ENCODE measurements around the gene NAXE. TPM values are rescaled to one million over a fixed set of nuclear protein-coding genes. Genes with fewer than 3 reads are reported as not detected.

The NAXE gene
- polyA plus RNA-seq, 4 donors: 64.8 to 105 (median 94.3) TPM

- FAIRE-seq: no peak
- DNase-seq: no peak
- no peaks in the 10 kb centered on the region for H3K9me3 ChIP-seq (ENCODE audit: control insufficient read depth in 2 of 2, insufficient read depth in 1 of 2, low read depth in 1 of 2, low read length in 1 of 2)
- H3K4me1 ChIP-seq (ENCODE audit: control insufficient read depth in 3 of 3, insufficient read depth in 2 of 3, low read depth in 1 of 3, low read length in 2 of 3): peaks cover 0 to 20% (median 0%) of the 10 kb centered on the region in 3 donors
- 35 to 45% (median 36%) methylated on average over 10 of the region's 10 CpGs for WGBS, 3 donors
- no peaks in the 10 kb centered on the region for H3K27me3 ChIP-seq (ENCODE audit: control insufficient read depth in 3 of 3, insufficient read depth in 3 of 3, low read length in 3 of 3)
- no peak overlapping the region for H3K27ac ChIP-seq (ENCODE audit: low read depth in 1 of 3, low read length in 2 of 3)
- H3K4me3 ChIP-seq (ENCODE audit: low read depth in 1 of 3, low read length in 3 of 3): peak overlapping the region in 1 of 3 donors; percentile 60
- peaks cover 0 to 3% (median 0%) of the 10 kb centered on the region in 3 donors for H3K36me3 ChIP-seq (ENCODE audit: control insufficient read depth in 3 of 3, insufficient read depth in 2 of 3, low read depth in 1 of 3, low read length in 3 of 3)
Measured at GRCh38 chr1:156572663-156573018, 18.9 kb upstream of the NAXE start.

GRCh38 chr1:156574039-156574633 is 17.4 kb upstream of the NAXE start:
- Histone ChIP-seq H3K27me3 (ENCODE audit: control insufficient read depth in 3 of 3, insufficient read depth in 3 of 3, low read length in 3 of 3) (no peaks in the 10 kb centered on the region), H3K27ac (ENCODE audit: low read depth in 1 of 3, low read length in 2 of 3) (no peak overlapping the region), H3K36me3 (ENCODE audit: control insufficient read depth in 3 of 3, insufficient read depth in 2 of 3, low read depth in 1 of 3, low read length in 3 of 3) (peaks cover 0 to 3% (median 0%) of the 10 kb centered on the region in 3 donors), H3K4me1 (ENCODE audit: control insufficient read depth in 3 of 3, insufficient read depth in 2 of 3, low read depth in 1 of 3, low read length in 2 of 3) (peaks cover 0 to 20% (median 0%) of the 10 kb centered on the region in 3 donors), H3K9me3 (ENCODE audit: control insufficient read depth in 2 of 2, insufficient read depth in 1 of 2, low read depth in 1 of 2, low read length in 1 of 2) (no peaks in the 10 kb centered on the region), H3K4me3 (ENCODE audit: low read depth in 1 of 3, low read length in 3 of 3) (no peak overlapping the region)
- WGBS, 3 donors: 63 to 70% (median 64%) methylated on average over 2 of the region's 2 CpGs
- FAIRE-seq: no peak
- no peak for DNase-seq

GRCh38 chr1:156577550-156577949 is 14.0 kb upstream of the NAXE start:
- Histone ChIP-seq H3K36me3 (ENCODE audit: control insufficient read depth in 3 of 3, insufficient read depth in 2 of 3, low read depth in 1 of 3, low read length in 3 of 3) (no peaks in the 10 kb centered on the region), H3K4me3 (ENCODE audit: low read depth in 1 of 3, low read length in 3 of 3) (no peak overlapping the region), H3K27me3 (ENCODE audit: control insufficient read depth in 3 of 3, insufficient read depth in 3 of 3, low read length in 3 of 3) (no peaks in the 10 kb centered on the region), H3K9me3 (ENCODE audit: control insufficient read depth in 2 of 2, insufficient read depth in 1 of 2, low read depth in 1 of 2, low read length in 1 of 2) (no peaks in the 10 kb centered on the region), H3K27ac (ENCODE audit: low read depth in 1 of 3, low read length in 2 of 3) (no peak overlapping the region), H3K4me1 (ENCODE audit: control insufficient read depth in 3 of 3, insufficient read depth in 2 of 3, low read depth in 1 of 3, low read length in 2 of 3) (no peaks in the 10 kb centered on the region)
- FAIRE-seq: no peak
- 82 to 88% (median 85%) methylated on average over 3 of the region's 3 CpGs for WGBS, 3 donors
- peak in 1 of 2 donors; percentile 37 for DNase-seq

- H3K27ac ChIP-seq (ENCODE audit: low read depth in 1 of 3, low read length in 2 of 3): no peak overlapping the region
Measured at GRCh38 chr1:156578055-156578454, 13.5 kb upstream of the NAXE start.

GRCh38 chr1:156579472-156579871 is 12.1 kb upstream of the NAXE start, which contains the start of gene TTC24:
Gene TTC24 (plus strand): TSS chr1:156579723. CDS start chr1:156581365, 1,642 bp downstream.
- 73 to 74% (median 74%) methylated on average over 5 of the region's 5 CpGs for WGBS, 3 donors
- Histone ChIP-seq H3K4me1 (ENCODE audit: control insufficient read depth in 3 of 3, insufficient read depth in 2 of 3, low read depth in 1 of 3, low read length in 2 of 3) (no peaks in the 10 kb centered on the region), H3K36me3 (ENCODE audit: control insufficient read depth in 3 of 3, insufficient read depth in 2 of 3, low read depth in 1 of 3, low read length in 3 of 3) (no peaks in the 10 kb centered on the region), H3K4me3 (ENCODE audit: low read depth in 1 of 3, low read length in 3 of 3) (no peak within 1 kb of the TSS), H3K27ac (ENCODE audit: low read depth in 1 of 3, low read length in 2 of 3) (no peak within 1 kb of the TSS), H3K27me3 (ENCODE audit: control insufficient read depth in 3 of 3, insufficient read depth in 3 of 3, low read length in 3 of 3) (no peaks in the 10 kb centered on the region), H3K9me3 (ENCODE audit: control insufficient read depth in 2 of 2, insufficient read depth in 1 of 2, low read depth in 1 of 2, low read length in 1 of 2) (no peaks in the 10 kb centered on the region)
- FAIRE-seq (no peak), DNase-seq (no peak)

More at GRCh38 chr1:156578055-156578454, 13.5 kb upstream of the NAXE start:
- Histone ChIP-seq H3K4me3 (ENCODE audit: low read depth in 1 of 3, low read length in 3 of 3) (no peak overlapping the region), H3K9me3 (ENCODE audit: control insufficient read depth in 2 of 2, insufficient read depth in 1 of 2, low read depth in 1 of 2, low read length in 1 of 2) (no peaks in the 10 kb centered on the region), H3K4me1 (ENCODE audit: control insufficient read depth in 3 of 3, insufficient read depth in 2 of 3, low read depth in 1 of 3, low read length in 2 of 3) (no peaks in the 10 kb centered on the region), H3K27me3 (ENCODE audit: control insufficient read depth in 3 of 3, insufficient read depth in 3 of 3, low read length in 3 of 3) (no peaks in the 10 kb centered on the region), H3K36me3 (ENCODE audit: control insufficient read depth in 3 of 3, insufficient read depth in 2 of 3, low read depth in 1 of 3, low read length in 3 of 3) (no peaks in the 10 kb centered on the region)
- 36 to 72% (median 53%) methylated on average over 3 to 7 of the region's 7 CpGs for WGBS, 3 donors
- DNase-seq (no peak), FAIRE-seq (no peak)

GRCh38 chr1:156581661-156582387 is 9.8 kb upstream of the NAXE start:
- 76 to 85% (median 84%) methylated on average over 21 of the region's 21 CpGs for WGBS, 3 donors
- no peaks in the 10 kb centered on the region for H3K27me3 ChIP-seq (ENCODE audit: control insufficient read depth in 3 of 3, insufficient read depth in 3 of 3, low read length in 3 of 3)
- H3K9me3 ChIP-seq (ENCODE audit: control insufficient read depth in 2 of 2, insufficient read depth in 1 of 2, low read depth in 1 of 2, low read length in 1 of 2): no peaks in the 10 kb centered on the region
- H3K36me3 ChIP-seq (ENCODE audit: control insufficient read depth in 3 of 3, insufficient read depth in 2 of 3, low read depth in 1 of 3, low read length in 3 of 3): no peaks in the 10 kb centered on the region
- DNase-seq: no peak
- FAIRE-seq: no peak
- H3K4me1 ChIP-seq (ENCODE audit: control insufficient read depth in 3 of 3, insufficient read depth in 2 of 3, low read depth in 1 of 3, low read length in 2 of 3): no peaks in the 10 kb centered on the region
- H3K27ac ChIP-seq (ENCODE audit: low read depth in 1 of 3, low read length in 2 of 3): no peak overlapping the region
- H3K4me3 ChIP-seq (ENCODE audit: low read depth in 1 of 3, low read length in 3 of 3): no peak overlapping the region

- Histone ChIP-seq H3K27me3 (ENCODE audit: control insufficient read depth in 3 of 3, insufficient read depth in 3 of 3, low read length in 3 of 3) (no peaks in the 10 kb centered on the region), H3K9me3 (ENCODE audit: control insufficient read depth in 2 of 2, insufficient read depth in 1 of 2, low read depth in 1 of 2, low read length in 1 of 2) (no peaks in the 10 kb centered on the region), H3K4me1 (ENCODE audit: control insufficient read depth in 3 of 3, insufficient read depth in 2 of 3, low read depth in 1 of 3, low read length in 2 of 3) (no peaks in the 10 kb centered on the region), H3K4me3 (ENCODE audit: low read depth in 1 of 3, low read length in 3 of 3) (no peak overlapping the region), H3K27ac (ENCODE audit: low read depth in 1 of 3, low read length in 2 of 3) (no peak overlapping the region), H3K36me3 (ENCODE audit: control insufficient read depth in 3 of 3, insufficient read depth in 2 of 3, low read depth in 1 of 3, low read length in 3 of 3) (no peaks in the 10 kb centered on the region)
- 72 to 87% (median 72%) methylated on average over 9 of the region's 9 CpGs for WGBS, 3 donors
- FAIRE-seq: no peak
- no peak for DNase-seq
Measured at GRCh38 chr1:156582388-156583017, 9.1 kb upstream of the NAXE start.

- Histone ChIP-seq H3K4me1 (ENCODE audit: control insufficient read depth in 3 of 3, insufficient read depth in 2 of 3, low read depth in 1 of 3, low read length in 2 of 3) (no peaks in the 10 kb centered on the region), H3K27ac (ENCODE audit: low read depth in 1 of 3, low read length in 2 of 3) (no peak overlapping the region), H3K4me3 (ENCODE audit: low read depth in 1 of 3, low read length in 3 of 3) (no peak overlapping the region), H3K27me3 (ENCODE audit: control insufficient read depth in 3 of 3, insufficient read depth in 3 of 3, low read length in 3 of 3) (no peaks in the 10 kb centered on the region), H3K36me3 (ENCODE audit: control insufficient read depth in 3 of 3, insufficient read depth in 2 of 3, low read depth in 1 of 3, low read length in 3 of 3) (no peaks in the 10 kb centered on the region), H3K9me3 (ENCODE audit: control insufficient read depth in 2 of 2, insufficient read depth in 1 of 2, low read depth in 1 of 2, low read length in 1 of 2) (no peaks in the 10 kb centered on the region)
- DNase-seq (peak; percentile 83 to 84), FAIRE-seq (no peak)
- 56 to 57% (median 57%) methylated on average over 20 of the region's 20 CpGs for WGBS, 3 donors
Measured at GRCh38 chr1:156583821-156584622, 7.6 kb upstream of the NAXE start.
